SJSA1 (cell line): ENCODE data around the gene NUP62. TPM values are rescaled to one million over a fixed set of nuclear protein-coding genes. Genes with fewer than 3 reads are reported as not detected.
"Not testable (repeated sequence)": the region's sequence is repeated elsewhere in the genome, so short reads cannot be mapped to it uniquely, and the experiment has no call there.

ENCODE experiments used
- DNase-seq, 2 experiments: peaks; one replicate each; pipeline ENCODE4 v3.0.0-alpha.2; 2015 to 2020; ENCODE audit warnings: low spot score in 2 of 2, low read depth in 1 of 2
- H3K27ac ChIP-seq: fragments of 250-450 bp; sonication (Bioruptor Pico); 2 replicates; pipeline ENCODE4 v1.5.1; 2020; ENCODE audit warnings: mild to moderate bottlenecking, moderate library complexity
- H3K27me3 ChIP-seq: fragments of 250-450 bp; sonication (Bioruptor Pico); replicated peaks from 2 replicates; pipeline ENCODE4 v1.5.1; 2020; ENCODE audit warnings: mild to moderate bottlenecking, moderate library complexity
- H3K36me3 ChIP-seq: fragments of 250-450 bp; sonication (Bioruptor Pico); 2 replicates; pipeline ENCODE4 v1.5.1; 2020; ENCODE audit warnings: mild to moderate bottlenecking
- H3K4me1 ChIP-seq: fragments of 250-450 bp; sonication (Bioruptor Pico); replicated peaks from 2 replicates; pipeline ENCODE4 v1.6.1; 2021; ENCODE audit warnings: mild to moderate bottlenecking
- H3K4me3 ChIP-seq: fragments of 250-450 bp; sonication (Bioruptor Pico); 2 replicates; pipeline ENCODE4 v1.5.1; 2020; ENCODE audit warnings: mild to moderate bottlenecking
- H3K9me3 ChIP-seq: fragments of 250-450 bp; sonication (Bioruptor Pico); replicated peaks from 2 replicates; pipeline ENCODE4 v1.5.1; 2020; ENCODE audit warnings: mild to moderate bottlenecking
- total RNA-seq: library from RNA; depleted of rRNA; stranded (reverse); fragments of >200 nt; shearing (Covaris generic); gene quantifications from 2 replicates; pipeline ENCODE4 v1.2.3, GENCODE V29; 2014

The NUP62 gene
- total RNA-seq, 1 experiment from 2014 or later, result 80.3 TPM

GRCh38 chr19:49946415-49946814 is 17.1 kb upstream of the NUP62 start:
- Histone ChIP-seq H3K4me3 (no peak overlapping the region), H3K9me3 (0 out of 2 replicates have a peak, but pooled peaks cover 2% of the 10 kb centered on the region), H3K27me3 (peaks cover 21% of the 10 kb centered on the region; the same call in 1 of the 2 replicates), H3K36me3 (no peaks in the 10 kb centered on the region), H3K4me1 (no peaks in the 10 kb centered on the region; the same call in 1 of the 2 replicates), H3K27ac (no peak overlapping the region)
- no peak for DNase-seq

- H3K9me3 ChIP-seq, H3K36me3 ChIP-seq, H3K4me3 ChIP-seq, H3K4me1 ChIP-seq, H3K27ac ChIP-seq, DNase-seq: not testable (repeated sequence)
- peaks cover 21% of the 10 kb centered on the region; the same call in 1 of the 2 replicates for H3K27me3 ChIP-seq
Observed at GRCh38 chr19:49944567-49944966, 15.3 kb upstream of the NUP62 start.

GRCh38 chr19:49940482-49940791 is 11.1 kb upstream of the NUP62 start:
- no peak for DNase-seq
- Histone ChIP-seq H3K9me3 (0 out of 2 replicates have a peak, but pooled peaks cover 2% of the 10 kb centered on the region), H3K27me3 (peaks cover 21% of the 10 kb centered on the region; the same call in 1 of the 2 replicates), H3K4me1 (peaks cover 3% of the 10 kb centered on the region; the same call in 1 of the 2 replicates), H3K27ac (no peak overlapping the region), H3K4me3 (no peak overlapping the region), H3K36me3 (no peaks in the 10 kb centered on the region)

- Histone ChIP-seq H3K4me1 (peaks cover 3% of the 10 kb centered on the region; the same call in 1 of the 2 replicates), H3K4me3 (no peak overlapping the region)
Observed at GRCh38 chr19:49939721-49940481, 10.6 kb upstream of the NUP62 start.

GRCh38 chr19:49938662-49939061 is 9.4 kb upstream of the NUP62 start:
- Histone ChIP-seq H3K36me3 (no peaks in the 10 kb centered on the region), H3K27ac (no peak overlapping the region), H3K4me3 (no peak overlapping the region), H3K9me3 (no peaks in the 10 kb centered on the region), H3K4me1 (peaks cover 3% of the 10 kb centered on the region; the same call in 1 of the 2 replicates), H3K27me3 (peaks cover 13% of the 10 kb centered on the region; the same call in 1 of the 2 replicates)
- DNase-seq, result no peak

More at GRCh38 chr19:49939721-49940481, 10.6 kb upstream of the NUP62 start:
- Histone ChIP-seq H3K27ac (no peak overlapping the region), H3K36me3 (no peaks in the 10 kb centered on the region), H3K9me3 (no peaks in the 10 kb centered on the region), H3K27me3 (peaks cover 18% of the 10 kb centered on the region; the same call in 1 of the 2 replicates)
- DNase-seq, result no peak

GRCh38 chr19:49937750-49938381 is 8.6 kb upstream of the NUP62 start:
- no peak overlapping the region for H3K4me3 ChIP-seq
- no peaks in the 10 kb centered on the region for H3K9me3 ChIP-seq
- H3K36me3 ChIP-seq, result no peaks in the 10 kb centered on the region; the same call in 1 of the 2 replicates
- H3K27ac ChIP-seq, result no peak overlapping the region
- H3K27me3 ChIP-seq, result peaks cover 5% of the 10 kb centered on the region; the same call in 1 of the 2 replicates
- H3K4me1 ChIP-seq, result peaks cover 3% of the 10 kb centered on the region; the same call in 1 of the 2 replicates
- peak; percentile 58 to 74 for DNase-seq

- DNase-seq, result no peak
- Histone ChIP-seq H3K4me3 (no peak overlapping the region), H3K36me3 (peaks cover 6% of the 10 kb centered on the region), H3K27me3 (no peaks in the 10 kb centered on the region), H3K4me1 (0 out of 2 replicates have a peak, but pooled peaks cover 3% of the 10 kb centered on the region), H3K9me3 (no peaks in the 10 kb centered on the region), H3K27ac (no peak overlapping the region)
Observed at GRCh38 chr19:49936549-49936948, 7.2 kb upstream of the NUP62 start.

- Histone ChIP-seq H3K36me3 (peaks cover 22% of the 10 kb centered on the region), H3K9me3 (no peaks in the 10 kb centered on the region), H3K4me1 (peaks cover 6% of the 10 kb centered on the region; the same call in 1 of the 2 replicates), H3K4me3 (no peak overlapping the region), H3K27me3 (no peaks in the 10 kb centered on the region), H3K27ac (no peak overlapping the region)
- DNase-seq, result no peak
Observed at GRCh38 chr19:49933643-49934042, 4.3 kb upstream of the NUP62 start.

- H3K4me1 ChIP-seq, result peaks cover 8% of the 10 kb centered on the region
- no peaks in the 10 kb centered on the region for H3K27me3 ChIP-seq
- H3K4me3 ChIP-seq, result no peak overlapping the region
- H3K36me3 ChIP-seq, result peaks cover 29% of the 10 kb centered on the region
- no peak overlapping the region for H3K27ac ChIP-seq
- DNase-seq, result no peak
- no peaks in the 10 kb centered on the region for H3K9me3 ChIP-seq
Observed at GRCh38 chr19:49932731-49933131, 3.4 kb upstream of the NUP62 start.

GRCh38 chr19:49932041-49932451 is 2.7 kb upstream of the NUP62 start:
- DNase-seq, result no peak
- H3K4me3 ChIP-seq, result no peak overlapping the region
- no peak overlapping the region for H3K27ac ChIP-seq
- peaks cover 36% of the 10 kb centered on the region for H3K36me3 ChIP-seq
- H3K27me3 ChIP-seq, result no peaks in the 10 kb centered on the region
- H3K4me1 ChIP-seq, result peaks cover 12% of the 10 kb centered on the region
- no peaks in the 10 kb centered on the region for H3K9me3 ChIP-seq

GRCh38 chr19:49931293-49932040 is 2.2 kb upstream of the NUP62 start:
- Histone ChIP-seq H3K27me3 (no peaks in the 10 kb centered on the region), H3K27ac (no peak overlapping the region), H3K4me3 (no peak overlapping the region), H3K36me3 (peaks cover 41% of the 10 kb centered on the region), H3K4me1 (peaks cover 12% of the 10 kb centered on the region), H3K9me3 (no peaks in the 10 kb centered on the region)
- no peak for DNase-seq

- Histone ChIP-seq H3K27ac (no peak overlapping the region), H3K27me3 (no peaks in the 10 kb centered on the region), H3K4me3 (no peak overlapping the region)
Observed at GRCh38 chr19:49930483-49931011, 1.2 kb upstream of the NUP62 start.

More at GRCh38 chr19:49930483-49931011, 1.2 kb upstream of the NUP62 start:
- DNase-seq, result no peak
- peaks cover 50% of the 10 kb centered on the region for H3K36me3 ChIP-seq
- H3K9me3 ChIP-seq, result no peaks in the 10 kb centered on the region
- H3K4me1 ChIP-seq, result peaks cover 12% of the 10 kb centered on the region
